RWPE2 (cell line): ENCODE measurements around the gene IGFN1.

Experiments
- ATAC-seq: fragments of 200-7000 bp; cut with Tn5 transposase; 3 replicates; pipeline ENCODE4 v1.9.1; 2021; ENCODE audit warnings: low read depth
- DNase-seq: peaks from one replicate; pipeline ENCODE4 v3.0.0-alpha.2; 2020; ENCODE audit warnings: low spot score
- H3K27ac ChIP-seq: fragments of 450-650 bp; 2 replicates; pipeline ENCODE4 v1.5.1; 2017; ENCODE audit warnings: mild to moderate bottlenecking; ENCODE audit not compliant: poor library complexity, severe bottlenecking
- H3K27me3 ChIP-seq: fragments of 250-450 bp; sonication (Bioruptor Pico); 2 replicates; pipeline ENCODE4 v1.5.1; 2021; ENCODE audit warnings: mild to moderate bottlenecking, moderate library complexity; ENCODE audit not compliant: insufficient read depth, poor library complexity, severe bottlenecking
- H3K36me3 ChIP-seq: fragments of 250-450 bp; sonication (Bioruptor Pico); 2 replicates; pipeline ENCODE4 v1.5.1; 2020; ENCODE audit warnings: low read depth, mild to moderate bottlenecking, moderate library complexity
- H3K4me1 ChIP-seq: fragments of 250-450 bp; sonication (Bioruptor Pico); 2 replicates; pipeline ENCODE4 v1.5.1; 2021; ENCODE audit warnings: mild to moderate bottlenecking, moderate library complexity; ENCODE audit not compliant: insufficient read depth, poor library complexity, severe bottlenecking
- H3K4me3 ChIP-seq: fragments of 250-450 bp; sonication (Bioruptor Pico); 2 replicates; pipeline ENCODE4 v1.5.1; 2021; ENCODE audit warnings: mild to moderate bottlenecking, moderate library complexity; ENCODE audit not compliant: severe bottlenecking
- H3K9me3 ChIP-seq: fragments of 250-450 bp; sonication (Bioruptor Pico); 2 replicates; pipeline ENCODE4 v1.5.1; 2021; ENCODE audit warnings: mild to moderate bottlenecking, moderate library complexity; ENCODE audit not compliant: severe bottlenecking
- TF ChIP-seq, protein P1 (sequence below): fragments of 450-650 bp; IDR thresholded peaks from one replicate; pipeline ENCODE4 v1.5.1; 2017; ENCODE audit warnings: mild to moderate bottlenecking, moderate library complexity; ENCODE audit not compliant: poor library complexity, severe bottlenecking

IGFN1 gene

DNA sequence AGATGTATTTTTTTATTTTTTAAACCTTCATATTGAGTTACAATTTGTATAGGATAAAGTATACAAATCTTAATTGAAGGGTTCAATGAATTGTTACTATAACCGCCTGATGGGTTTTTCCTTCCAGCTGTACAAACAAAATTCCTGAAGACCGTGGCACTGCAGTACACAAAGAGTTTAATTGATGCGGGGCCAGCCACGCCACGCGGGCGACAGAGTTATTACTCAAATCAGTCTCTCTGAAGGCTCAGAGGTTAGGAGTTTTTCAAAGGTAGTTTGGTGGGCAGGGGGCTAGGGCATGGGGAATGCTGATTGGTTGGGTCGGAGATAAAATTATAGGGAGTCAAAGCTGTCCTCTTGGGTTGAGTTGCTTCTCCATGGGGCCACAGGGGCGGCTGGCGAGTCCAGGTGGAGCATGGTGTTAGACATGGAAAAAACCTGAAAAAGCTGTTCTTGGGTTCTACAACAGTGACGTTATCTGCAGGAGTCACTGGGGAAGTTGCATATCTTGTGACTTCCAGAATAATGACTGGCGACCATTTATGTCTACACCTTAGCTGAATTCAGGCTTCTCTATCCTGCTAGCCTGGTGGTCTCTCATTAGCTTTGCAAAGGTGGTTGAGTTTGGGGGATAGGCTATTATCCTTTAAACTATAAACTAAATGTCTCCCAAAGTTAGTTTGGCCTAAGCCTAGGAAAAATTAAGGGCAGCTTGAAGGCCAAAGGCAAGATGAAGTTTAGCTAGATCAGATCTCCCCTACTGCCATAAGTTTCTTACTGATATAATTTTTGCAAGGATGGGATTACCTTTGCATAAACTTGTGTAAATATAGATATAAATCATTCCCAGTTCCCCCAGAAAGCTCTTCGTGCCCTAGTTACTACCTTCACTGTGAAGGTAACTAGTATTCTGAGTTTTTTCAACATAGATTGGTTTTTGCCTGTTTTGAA, 23.3 kb upstream of the IGFN1 start:
- Histone ChIP-seq H3K36me3 (no peaks in the 10 kb centered on the region), H3K27ac (no peak overlapping the region), H3K9me3 (no peaks in the 10 kb centered on the region), H3K4me1 (peaks cover 7% of the 10 kb centered on the region), H3K4me3 (no peak overlapping the region), H3K27me3 (no peaks in the 10 kb centered on the region)
- DNase-seq (no peak), ATAC-seq (no peak)
- TF ChIP-seq, protein P1, sequence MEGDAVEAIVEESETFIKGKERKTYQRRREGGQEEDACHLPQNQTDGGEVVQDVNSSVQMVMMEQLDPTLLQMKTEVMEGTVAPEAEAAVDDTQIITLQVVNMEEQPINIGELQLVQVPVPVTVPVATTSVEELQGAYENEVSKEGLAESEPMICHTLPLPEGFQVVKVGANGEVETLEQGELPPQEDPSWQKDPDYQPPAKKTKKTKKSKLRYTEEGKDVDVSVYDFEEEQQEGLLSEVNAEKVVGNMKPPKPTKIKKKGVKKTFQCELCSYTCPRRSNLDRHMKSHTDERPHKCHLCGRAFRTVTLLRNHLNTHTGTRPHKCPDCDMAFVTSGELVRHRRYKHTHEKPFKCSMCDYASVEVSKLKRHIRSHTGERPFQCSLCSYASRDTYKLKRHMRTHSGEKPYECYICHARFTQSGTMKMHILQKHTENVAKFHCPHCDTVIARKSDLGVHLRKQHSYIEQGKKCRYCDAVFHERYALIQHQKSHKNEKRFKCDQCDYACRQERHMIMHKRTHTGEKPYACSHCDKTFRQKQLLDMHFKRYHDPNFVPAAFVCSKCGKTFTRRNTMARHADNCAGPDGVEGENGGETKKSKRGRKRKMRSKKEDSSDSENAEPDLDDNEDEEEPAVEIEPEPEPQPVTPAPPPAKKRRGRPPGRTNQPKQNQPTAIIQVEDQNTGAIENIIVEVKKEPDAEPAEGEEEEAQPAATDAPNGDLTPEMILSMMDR, result no peak

DNA sequence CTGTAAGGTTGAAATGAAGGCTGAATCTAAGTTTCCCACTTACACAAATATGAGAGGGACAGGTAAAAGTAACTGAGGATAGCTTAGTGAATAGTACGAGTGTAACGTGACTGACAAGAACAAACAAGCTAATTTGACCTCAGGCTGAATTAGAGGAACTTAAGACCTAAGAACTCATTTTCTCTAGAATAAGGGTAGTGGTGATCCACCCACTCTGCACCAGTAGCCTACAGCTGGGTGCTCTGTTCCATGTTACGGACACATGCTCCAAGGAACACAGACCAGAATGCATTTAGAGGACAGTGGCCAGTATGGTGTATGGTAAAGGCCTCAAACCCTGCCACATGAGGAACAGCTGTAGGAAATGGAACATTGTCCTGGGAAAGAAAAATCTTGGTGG, 21.4 kb upstream of the IGFN1 start:
- Histone ChIP-seq H3K27me3 (no peaks in the 10 kb centered on the region), H3K9me3 (no peaks in the 10 kb centered on the region), H3K36me3 (no peaks in the 10 kb centered on the region), H3K27ac (no peak overlapping the region), H3K4me1 (peaks cover 14% of the 10 kb centered on the region), H3K4me3 (no peak overlapping the region)
- TF ChIP-seq, protein P1, result no peak
- DNase-seq, result no peak
- no peak for ATAC-seq

DNA sequence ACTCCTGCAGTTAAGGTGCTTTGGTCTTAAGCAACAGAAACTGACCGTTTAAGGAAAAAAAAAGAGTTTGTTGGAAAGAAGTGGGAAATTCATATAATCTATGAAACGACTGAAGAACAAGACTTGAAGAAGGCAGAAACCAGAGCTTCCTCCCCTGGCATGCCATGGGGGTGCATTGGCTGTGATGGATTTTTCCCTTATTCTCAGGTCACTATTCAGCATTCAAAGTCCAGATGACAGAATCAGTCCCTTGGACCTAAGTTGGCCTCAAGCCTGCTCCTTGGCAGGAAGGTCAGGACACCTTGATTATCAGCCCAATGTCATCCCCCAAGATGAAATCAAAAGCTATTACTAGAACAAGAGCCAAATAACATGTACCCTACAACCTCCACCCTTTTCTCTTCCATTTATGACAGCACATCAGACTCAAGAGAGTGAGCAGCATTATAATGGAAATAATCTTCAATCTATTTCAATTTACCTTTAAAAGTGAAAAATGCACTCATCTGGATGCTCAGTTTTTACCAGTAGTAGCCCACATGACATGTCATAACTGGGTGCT, 20.6 kb upstream of the IGFN1 start:
- ATAC-seq (no peak), DNase-seq (no peak)
- no peaks in the 10 kb centered on the region for H3K9me3 ChIP-seq
- TF ChIP-seq, protein P1, result no peak
- peaks cover 14% of the 10 kb centered on the region for H3K4me1 ChIP-seq
- peak overlapping the region; percentile 11 for H3K27ac ChIP-seq
- peak overlapping the region; percentile 32 for H3K4me3 ChIP-seq
- H3K27me3 ChIP-seq, result no peaks in the 10 kb centered on the region
- H3K36me3 ChIP-seq, result no peaks in the 10 kb centered on the region

DNA sequence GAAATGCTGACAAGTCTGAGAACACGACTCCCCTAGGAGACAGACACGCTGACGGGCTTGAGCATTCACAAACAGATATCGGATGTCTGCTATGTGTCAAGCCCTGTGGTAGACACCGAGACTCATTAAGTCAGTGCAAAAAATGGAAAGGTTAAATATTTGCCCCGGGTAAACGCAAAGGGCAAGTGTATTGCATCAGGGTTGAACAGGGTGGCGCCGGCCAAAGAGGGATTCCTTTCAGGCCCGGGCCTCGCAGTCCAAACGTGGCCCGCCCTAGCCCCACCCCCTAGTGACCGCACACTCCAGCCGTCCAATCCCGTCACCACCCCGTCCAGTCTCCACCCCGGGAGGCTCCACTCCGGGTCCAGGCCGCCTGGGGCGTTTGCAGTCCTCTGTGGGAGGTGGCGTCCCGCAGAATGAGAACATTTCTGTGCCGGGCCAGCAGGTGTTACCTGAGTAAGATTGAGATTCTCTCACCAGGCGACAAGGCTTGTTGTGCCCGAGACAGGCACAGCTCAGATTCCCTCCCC, 20.0 kb upstream of the IGFN1 start:
- Histone ChIP-seq H3K27me3 (no peaks in the 10 kb centered on the region), H3K36me3 (no peaks in the 10 kb centered on the region), H3K27ac (peak overlapping the region; percentile 11), H3K4me3 (peak overlapping the region; percentile 32), H3K9me3 (no peaks in the 10 kb centered on the region), H3K4me1 (peaks cover 14% of the 10 kb centered on the region)
- ATAC-seq, result peak; percentile 97
- peak; percentile 95 for DNase-seq
- TF ChIP-seq, protein P1, result no peak
